Skin epidermis (tissue), 12 donors: Measurements from ENCODE around the gene MCL1.
A peak's percentile ranks its signal among the peaks of the same experiment; 100 is the strongest.

Source experiments
- H3K27ac ChIP-seq, 21 experiments: fragments of 200-600 bp; sonication (generic) in 11 of 21; one replicate each; pipeline ENCODE4 v1.5.0; 2020; ENCODE audit warnings: mild to moderate bottlenecking in 3 of 21, inconsistent platforms in 2 of 21, moderate library complexity in 2 of 21
- H3K4me3 ChIP-seq, 7 experiments: fragments of 200-600 bp; sonication (generic) in 2 of 7; one replicate each; pipeline ENCODE4 v1.5.0; 2020; ENCODE audit warnings: inconsistent platforms in 2 of 7, mild to moderate bottlenecking in 2 of 7, moderate library complexity in 1 of 7

The MCL1 gene

GRCh38 chr1:150549496-150550221 lies 29.8 kb downstream of the MCL1 start:
- peak overlapping the region in 20 of 21 experiments; percentile 32 to 95 (median 81) for H3K27ac ChIP-seq
- H3K4me3 ChIP-seq: peak overlapping the region; percentile 39 to 58 (median 47)

GRCh38 chr1:150548632-150549495 lies 30.5 kb downstream of the MCL1 start, which contains the start of gene ADAMTSL4:
Gene ADAMTSL4, plus strand, starts transcription at chr1:150549408. Its CDS starts 2,881 bp downstream, at chr1:150552289.
- H3K4me3 ChIP-seq: peak within 1 kb of the TSS; percentile 39 to 58 (median 47)
- peak within 1 kb of the TSS in 20 of 21 experiments; percentile 52 to 95 (median 81) for H3K27ac ChIP-seq

- H3K27ac ChIP-seq: peak overlapping the region in 10 of 21 experiments; percentile 77 to 95 (median 86)
Measured at GRCh38 chr1:150548324-150548631, 31.1 kb downstream of the MCL1 start.

GRCh38 chr1:150546294-150546937 lies 33.0 kb downstream of the MCL1 start:
- no peak overlapping the region for H3K27ac ChIP-seq
- no peak overlapping the region for H3K4me3 ChIP-seq

More at GRCh38 chr1:150548324-150548631, 31.1 kb downstream of the MCL1 start:
- peak overlapping the region in 6 of 7 experiments; percentile 39 to 58 (median 48) for H3K4me3 ChIP-seq

GRCh38 chr1:150545486-150546032 lies 33.9 kb downstream of the MCL1 start:
- H3K4me3 ChIP-seq: no peak overlapping the region
- H3K27ac ChIP-seq: no peak overlapping the region

GRCh38 chr1:150544204-150544603 lies 35.2 kb downstream of the MCL1 start:
- H3K4me3 ChIP-seq: no peak overlapping the region
- peak overlapping the region in 2 of 21 experiments; percentile 16 to 31 for H3K27ac ChIP-seq

GRCh38 chr1:150543500-150544143 lies 35.8 kb downstream of the MCL1 start:
- Histone ChIP-seq H3K4me3 (no peak overlapping the region), H3K27ac (peak overlapping the region in 1 of 21 experiments; percentile 31)

- H3K4me3 ChIP-seq: no peak overlapping the region
- peak overlapping the region in 13 of 21 experiments; percentile 18 to 76 (median 57) for H3K27ac ChIP-seq
Measured at GRCh38 chr1:150537732-150538684, 41.4 kb downstream of the MCL1 start.

- Histone ChIP-seq H3K27ac (peak overlapping the region in 12 of 21 experiments; percentile 14 to 76 (median 60)), H3K4me3 (no peak overlapping the region)
Measured at GRCh38 chr1:150536836-150537731, 42.3 kb downstream of the MCL1 start.

GRCh38 chr1:150535511-150536287 lies 43.7 kb downstream of the MCL1 start:
- Histone ChIP-seq H3K27ac (peak overlapping the region in 3 of 21 experiments; percentile 3 to 76 (median 60)), H3K4me3 (no peak overlapping the region)

- H3K27ac ChIP-seq: peak overlapping the region in 2 of 21 experiments; percentile 37 to 60
Measured at GRCh38 chr1:150534002-150534401, 45.4 kb downstream of the MCL1 start.

GRCh38 chr1:150532860-150533259 lies 46.5 kb downstream of the MCL1 start:
- Histone ChIP-seq H3K4me3 (no peak overlapping the region), H3K27ac (peak overlapping the region in 14 of 21 experiments; percentile 7 to 81 (median 55))

More at GRCh38 chr1:150534002-150534401, 45.4 kb downstream of the MCL1 start:
- no peak overlapping the region for H3K4me3 ChIP-seq

- Histone ChIP-seq H3K27ac (no peak overlapping the region), H3K4me3 (no peak overlapping the region)
Measured at GRCh38 chr1:150530491-150531159, 48.8 kb downstream of the MCL1 start.

GRCh38 chr1:150529017-150529416 lies 50.4 kb downstream of the MCL1 start:
- Histone ChIP-seq H3K27ac (peak overlapping the region in 1 of 21 experiments; percentile 16), H3K4me3 (no peak overlapping the region)

- Histone ChIP-seq H3K27ac (peak overlapping the region in 1 of 21 experiments; percentile 45), H3K4me3 (no peak overlapping the region)
Measured at GRCh38 chr1:150528196-150528595, 51.2 kb downstream of the MCL1 start.

- no peak overlapping the region for H3K27ac ChIP-seq
- no peak overlapping the region for H3K4me3 ChIP-seq
Measured at GRCh38 chr1:150525348-150525747, 54.1 kb downstream of the MCL1 start.
